Measurements from ENCODE around the gene NANOS1.

- TF ChIP-seq, protein P1, sequence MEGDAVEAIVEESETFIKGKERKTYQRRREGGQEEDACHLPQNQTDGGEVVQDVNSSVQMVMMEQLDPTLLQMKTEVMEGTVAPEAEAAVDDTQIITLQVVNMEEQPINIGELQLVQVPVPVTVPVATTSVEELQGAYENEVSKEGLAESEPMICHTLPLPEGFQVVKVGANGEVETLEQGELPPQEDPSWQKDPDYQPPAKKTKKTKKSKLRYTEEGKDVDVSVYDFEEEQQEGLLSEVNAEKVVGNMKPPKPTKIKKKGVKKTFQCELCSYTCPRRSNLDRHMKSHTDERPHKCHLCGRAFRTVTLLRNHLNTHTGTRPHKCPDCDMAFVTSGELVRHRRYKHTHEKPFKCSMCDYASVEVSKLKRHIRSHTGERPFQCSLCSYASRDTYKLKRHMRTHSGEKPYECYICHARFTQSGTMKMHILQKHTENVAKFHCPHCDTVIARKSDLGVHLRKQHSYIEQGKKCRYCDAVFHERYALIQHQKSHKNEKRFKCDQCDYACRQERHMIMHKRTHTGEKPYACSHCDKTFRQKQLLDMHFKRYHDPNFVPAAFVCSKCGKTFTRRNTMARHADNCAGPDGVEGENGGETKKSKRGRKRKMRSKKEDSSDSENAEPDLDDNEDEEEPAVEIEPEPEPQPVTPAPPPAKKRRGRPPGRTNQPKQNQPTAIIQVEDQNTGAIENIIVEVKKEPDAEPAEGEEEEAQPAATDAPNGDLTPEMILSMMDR (conservative IDR thresholded peaks at IDR 0.05; ENCODE audit: low read depth in 2 of 2): no peak
- TF ChIP-seq EZH2 (IDR thresholded peaks at IDR 0.05; ENCODE audit: low read depth, unreplicated experiment) (no peak), ZNF114 (CRISPR knock-in tag; IDR thresholded peaks at IDR 0.05) (no peak), ZNF331 (CRISPR knock-in tag; IDR thresholded peaks at IDR 0.05; ENCODE audit: low read depth) (no peak)
- TF ChIP-seq, protein P2, sequence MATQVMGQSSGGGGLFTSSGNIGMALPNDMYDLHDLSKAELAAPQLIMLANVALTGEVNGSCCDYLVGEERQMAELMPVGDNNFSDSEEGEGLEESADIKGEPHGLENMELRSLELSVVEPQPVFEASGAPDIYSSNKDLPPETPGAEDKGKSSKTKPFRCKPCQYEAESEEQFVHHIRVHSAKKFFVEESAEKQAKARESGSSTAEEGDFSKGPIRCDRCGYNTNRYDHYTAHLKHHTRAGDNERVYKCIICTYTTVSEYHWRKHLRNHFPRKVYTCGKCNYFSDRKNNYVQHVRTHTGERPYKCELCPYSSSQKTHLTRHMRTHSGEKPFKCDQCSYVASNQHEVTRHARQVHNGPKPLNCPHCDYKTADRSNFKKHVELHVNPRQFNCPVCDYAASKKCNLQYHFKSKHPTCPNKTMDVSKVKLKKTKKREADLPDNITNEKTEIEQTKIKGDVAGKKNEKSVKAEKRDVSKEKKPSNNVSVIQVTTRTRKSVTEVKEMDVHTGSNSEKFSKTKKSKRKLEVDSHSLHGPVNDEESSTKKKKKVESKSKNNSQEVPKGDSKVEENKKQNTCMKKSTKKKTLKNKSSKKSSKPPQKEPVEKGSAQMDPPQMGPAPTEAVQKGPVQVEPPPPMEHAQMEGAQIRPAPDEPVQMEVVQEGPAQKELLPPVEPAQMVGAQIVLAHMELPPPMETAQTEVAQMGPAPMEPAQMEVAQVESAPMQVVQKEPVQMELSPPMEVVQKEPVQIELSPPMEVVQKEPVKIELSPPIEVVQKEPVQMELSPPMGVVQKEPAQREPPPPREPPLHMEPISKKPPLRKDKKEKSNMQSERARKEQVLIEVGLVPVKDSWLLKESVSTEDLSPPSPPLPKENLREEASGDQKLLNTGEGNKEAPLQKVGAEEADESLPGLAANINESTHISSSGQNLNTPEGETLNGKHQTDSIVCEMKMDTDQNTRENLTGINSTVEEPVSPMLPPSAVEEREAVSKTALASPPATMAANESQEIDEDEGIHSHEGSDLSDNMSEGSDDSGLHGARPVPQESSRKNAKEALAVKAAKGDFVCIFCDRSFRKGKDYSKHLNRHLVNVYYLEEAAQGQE (IDR thresholded peaks at IDR 0.05; ENCODE audit: unreplicated experiment): no peak
These were observed 51.2 kb downstream of the NANOS1 start, which contains the start of gene EIF3A for GRCh38 chr10:119080521-119081259.

Data from GM23338 (cell line).